Urinary bladder (tissue), 4 donors: ENCODE measurements around the gene CYBA. TPM values are rescaled to one million over a fixed set of nuclear protein-coding genes. Genes with fewer than 3 reads are reported as not detected.
"Not testable (repeated sequence)": the region's sequence is repeated elsewhere in the genome, so short reads cannot be mapped to it uniquely, and the experiment has no call there.

Experiments used
- DNase-seq: peaks from one replicate; pipeline ENCODE4 v3.0.0-alpha.2; 2015; ENCODE audit errors: extremely low spot score
- H3K27ac ChIP-seq: one replicate; pipeline ENCODE4 v1.5.1; 2013; ENCODE audit warnings: low read depth, mild to moderate bottlenecking, moderate library complexity
- H3K36me3 ChIP-seq: one replicate; pipeline ENCODE4 v1.6.1; 2013; ENCODE audit warnings: mild to moderate bottlenecking, moderate library complexity; ENCODE audit not compliant: insufficient read depth
- H3K4me1 ChIP-seq: one replicate; pipeline ENCODE4 v1.6.1; 2013; ENCODE audit warnings: mild to moderate bottlenecking, moderate library complexity; ENCODE audit not compliant: insufficient read depth
- H3K4me3 ChIP-seq: one replicate; pipeline ENCODE4 v1.5.1; 2013; ENCODE audit warnings: low read depth, low read length
- WGBS: extraction: QIAGEN DNeasy Blood & Tissue Kit; methylation state at CpG from one replicate; pipeline ENCODE4 v1.1.7; 2013; 5-methylcytosine and 5-hydroxymethylcytosine counted together
- polyA plus RNA-seq: library from polyadenylated mRNA; stranded (reverse); fragments of 200-250 nt; gene quantifications from one replicate; pipeline ENCODE4 v1.2.3, GENCODE V29; 2013
- total RNA-seq: library from RNA; depleted of rRNA; stranded (reverse); fragments of >200 nt; gene quantifications from one replicate; pipeline ENCODE4 v1.2.3, GENCODE V29; 2014
- donor health status: healthy with polysubstance abuse.
- donor health status: healthy.

Gene CYBA
- total and polyA plus RNA-seq, 2 donors, result 90.4 to 145 TPM

DNA sequence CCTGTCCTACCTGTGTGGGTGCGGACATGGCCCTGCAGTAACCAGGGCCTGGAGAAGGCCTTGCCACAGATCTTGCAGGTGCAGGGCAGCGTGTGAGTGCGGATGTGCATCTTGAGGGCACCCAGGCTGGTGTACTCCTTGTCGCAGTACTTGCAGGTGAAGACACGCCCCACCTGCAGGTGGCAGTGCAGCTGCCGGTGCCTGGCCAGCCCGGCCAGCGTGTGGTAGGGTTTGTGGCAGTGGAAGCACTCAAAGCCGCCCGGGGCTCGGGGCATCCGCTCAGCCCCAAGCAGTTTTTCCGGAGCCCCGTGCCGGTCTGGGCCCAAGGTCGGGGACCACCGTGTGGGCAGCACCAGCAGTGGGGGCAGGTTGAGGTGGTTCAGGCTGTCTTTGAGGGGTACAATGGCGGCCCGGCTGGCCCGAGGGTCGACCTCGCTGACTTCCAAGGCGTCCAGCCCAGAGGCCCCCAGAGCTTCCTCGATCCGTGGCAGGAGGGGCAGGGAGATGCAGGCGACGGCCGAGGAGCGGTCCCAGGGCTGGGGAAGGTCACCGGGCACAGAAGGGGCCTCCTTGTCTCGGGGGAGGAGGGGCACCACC, 30.3 kb upstream of the CYBA start:
- DNase-seq, result no peak
- Histone ChIP-seq H3K4me3 (no peak overlapping the region), H3K27ac (no peak overlapping the region), H3K36me3 (no peaks in the 10 kb centered on the region), H3K4me1 (no peaks in the 10 kb centered on the region)
- 56% methylated on average over 31 of the region's 31 CpGs for WGBS

DNA sequence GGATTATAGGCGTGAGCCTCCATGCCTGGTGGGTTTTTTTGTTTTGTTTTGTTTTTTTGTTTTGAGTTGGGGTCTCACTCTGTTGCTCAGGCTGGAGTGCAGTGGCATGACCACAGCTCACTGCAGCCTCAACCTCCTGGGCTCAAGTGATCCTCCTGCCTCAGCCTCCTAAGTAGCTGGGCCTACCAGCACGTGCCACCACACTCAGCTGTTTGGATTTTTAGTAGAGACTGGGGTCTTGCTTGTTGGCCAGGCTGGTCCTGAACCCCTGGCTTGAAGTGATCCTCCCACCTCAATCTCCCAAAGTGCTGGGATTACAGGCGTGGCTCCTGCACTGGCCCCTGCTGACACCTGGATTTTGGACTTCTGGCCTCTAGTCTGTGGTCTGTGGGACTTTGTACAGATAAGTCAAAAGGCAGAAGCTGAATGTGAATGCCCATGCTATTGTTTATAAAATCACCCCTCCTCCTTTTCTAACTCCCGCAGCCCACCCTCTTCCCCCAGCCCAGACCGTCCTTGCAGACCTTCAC, 29.8 kb upstream of the CYBA start:
- H3K4me1 ChIP-seq, result no peaks in the 10 kb centered on the region
- no peak for DNase-seq
- 79% methylated on average over 5 of the region's 5 CpGs for WGBS
- H3K4me3 ChIP-seq, result no peak overlapping the region
- H3K27ac ChIP-seq, result no peak overlapping the region
- H3K36me3 ChIP-seq, result no peaks in the 10 kb centered on the region

DNA sequence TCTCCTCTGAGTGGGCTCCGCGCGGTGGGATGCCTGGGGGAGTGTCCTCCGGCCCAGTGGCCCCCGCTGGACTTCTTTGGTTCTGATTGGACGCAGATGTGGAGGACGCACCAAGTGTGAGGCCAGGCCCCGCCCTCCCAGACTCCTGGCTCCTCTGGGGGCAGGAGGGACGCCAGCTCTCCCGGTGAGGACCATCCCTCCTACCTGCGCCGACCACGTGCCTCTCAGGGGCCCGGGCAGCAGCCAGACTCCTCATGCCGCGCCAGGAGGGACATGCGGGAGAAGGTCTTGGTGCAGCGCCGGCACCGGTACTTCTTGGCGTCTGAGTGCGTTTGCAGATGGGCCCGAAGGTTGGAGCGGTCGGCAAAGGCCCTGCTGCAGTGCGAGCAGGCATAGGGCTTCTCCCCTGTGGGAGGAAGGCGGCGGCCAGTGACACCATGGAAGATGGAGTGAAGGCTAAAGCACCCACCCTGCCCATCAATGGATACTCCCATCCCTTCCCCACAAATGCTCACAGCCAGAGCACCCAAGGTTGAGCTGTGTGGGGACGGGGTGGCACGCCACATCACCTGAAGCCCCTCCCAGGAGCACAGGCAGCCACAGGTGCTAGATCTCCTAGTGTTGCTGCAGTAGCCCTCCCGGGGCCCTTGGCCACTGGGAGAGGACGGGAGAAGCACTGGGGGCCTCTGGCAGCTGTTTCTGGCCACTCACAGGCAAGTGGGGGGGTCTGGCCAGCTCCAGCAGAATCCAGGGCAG, 27.5 kb upstream of the CYBA start:
- H3K27ac ChIP-seq, result no peak overlapping the region
- no peak for DNase-seq
- H3K36me3 ChIP-seq, result no peaks in the 10 kb centered on the region
- no peaks in the 10 kb centered on the region for H3K4me1 ChIP-seq
- H3K4me3 ChIP-seq, result no peak overlapping the region
- 65% methylated on average over 32 of the region's 32 CpGs for WGBS

DNA sequence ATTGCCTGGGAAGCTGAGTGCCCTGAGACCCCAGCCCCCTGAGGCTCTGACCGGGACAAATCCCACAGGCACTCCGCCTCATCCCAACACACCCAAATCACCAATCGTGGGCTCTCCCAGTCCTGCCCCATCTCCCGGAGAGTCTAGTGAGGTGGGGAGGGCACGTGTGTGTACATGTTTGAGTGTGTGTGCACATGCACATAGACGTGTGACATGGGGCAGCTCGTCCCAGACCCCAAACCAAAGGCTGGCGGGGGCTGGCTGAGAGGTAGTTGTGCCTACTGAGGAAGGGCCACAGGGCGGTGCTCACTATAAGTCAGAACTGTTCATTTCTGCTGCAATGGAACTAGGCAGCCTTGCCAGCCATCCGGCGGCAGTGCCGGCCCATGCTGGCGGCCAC, 26.9 kb upstream of the CYBA start:
- WGBS, result 75% methylated on average over 13 of the region's 13 CpGs
- H3K36me3 ChIP-seq, result no peaks in the 10 kb centered on the region
- no peak overlapping the region for H3K27ac ChIP-seq
- H3K4me1 ChIP-seq, result no peaks in the 10 kb centered on the region
- no peak for DNase-seq
- H3K4me3 ChIP-seq, result no peak overlapping the region

DNA sequence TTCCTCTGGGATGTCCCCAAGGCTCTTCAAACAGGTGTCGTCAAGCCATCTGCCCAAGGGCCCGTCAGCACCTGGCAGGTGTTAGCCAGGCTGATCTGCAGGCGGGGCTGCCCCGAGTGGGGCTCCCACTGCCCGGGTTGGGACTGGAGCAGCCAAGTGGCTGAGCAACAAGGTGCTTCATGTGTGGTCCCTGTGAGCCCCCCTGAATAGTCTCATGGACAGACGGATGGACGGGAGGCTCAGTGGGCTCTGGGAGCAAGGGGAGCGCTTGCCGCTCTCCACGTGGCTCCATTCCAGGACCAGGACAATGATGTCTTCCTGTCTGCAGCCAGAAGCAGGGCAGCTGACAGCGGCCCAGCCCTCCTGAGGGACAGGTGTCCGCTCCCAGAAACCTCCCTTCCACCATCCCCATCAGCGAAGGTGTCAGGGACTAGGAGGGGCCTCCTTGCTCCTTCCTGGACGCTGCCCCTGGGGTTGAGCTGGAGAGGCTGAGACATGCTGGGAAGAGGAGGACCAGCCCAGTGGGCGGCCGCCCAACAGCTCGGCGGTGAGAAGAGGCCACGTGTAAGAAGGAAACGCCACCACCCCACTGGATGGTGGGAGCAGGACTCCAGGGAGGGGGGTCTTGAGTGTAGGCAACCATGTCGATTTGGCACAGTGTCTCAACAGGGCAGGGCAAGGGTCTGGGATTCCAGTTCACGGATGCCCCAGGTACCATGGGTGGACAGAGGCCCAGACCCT, 25.8 kb upstream of the CYBA start:
- no peaks in the 10 kb centered on the region for H3K4me1 ChIP-seq
- WGBS, result 83% methylated on average over 22 of the region's 22 CpGs
- no peak overlapping the region for H3K4me3 ChIP-seq
- H3K36me3 ChIP-seq, result no peaks in the 10 kb centered on the region
- DNase-seq, result no peak
- H3K27ac ChIP-seq, result no peak overlapping the region

DNA sequence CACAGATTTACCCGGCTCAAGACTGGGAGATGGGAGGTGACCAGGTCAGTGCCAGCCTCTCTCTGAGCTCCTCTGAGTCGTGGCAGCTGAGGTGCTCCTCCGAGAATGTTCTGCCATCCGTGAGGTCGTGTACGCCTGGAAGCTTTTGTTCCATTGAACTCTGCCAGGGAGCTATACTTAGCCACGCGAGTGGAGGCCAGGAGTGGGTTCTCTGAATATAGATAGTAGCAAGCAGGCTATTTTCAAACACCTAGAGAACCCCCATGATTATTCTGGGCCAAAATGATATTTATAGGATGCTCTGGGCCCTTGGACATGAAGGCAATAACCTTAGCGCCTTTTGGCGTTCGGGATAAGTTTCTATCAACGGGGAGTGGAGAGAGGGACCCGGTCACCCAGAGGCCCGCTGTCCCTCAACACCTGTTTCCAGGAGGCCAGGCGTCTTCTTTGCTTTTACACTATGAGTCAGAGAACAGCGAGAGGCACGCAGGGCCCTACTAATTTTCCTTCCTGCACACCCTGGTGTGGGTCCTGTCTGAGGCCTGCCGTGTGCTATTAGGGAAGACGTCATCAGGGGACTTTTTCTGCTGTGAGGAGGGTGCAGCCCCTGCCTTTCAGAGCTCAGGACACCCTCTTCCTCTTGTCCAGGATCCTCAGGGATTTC, 23.0 kb upstream of the CYBA start:
- no peak for DNase-seq
- Histone ChIP-seq H3K4me3 (no peak overlapping the region), H3K36me3 (no peaks in the 10 kb centered on the region), H3K4me1 (no peaks in the 10 kb centered on the region), H3K27ac (no peak overlapping the region)
- 92% methylated on average over 19 of the region's 19 CpGs for WGBS

DNA sequence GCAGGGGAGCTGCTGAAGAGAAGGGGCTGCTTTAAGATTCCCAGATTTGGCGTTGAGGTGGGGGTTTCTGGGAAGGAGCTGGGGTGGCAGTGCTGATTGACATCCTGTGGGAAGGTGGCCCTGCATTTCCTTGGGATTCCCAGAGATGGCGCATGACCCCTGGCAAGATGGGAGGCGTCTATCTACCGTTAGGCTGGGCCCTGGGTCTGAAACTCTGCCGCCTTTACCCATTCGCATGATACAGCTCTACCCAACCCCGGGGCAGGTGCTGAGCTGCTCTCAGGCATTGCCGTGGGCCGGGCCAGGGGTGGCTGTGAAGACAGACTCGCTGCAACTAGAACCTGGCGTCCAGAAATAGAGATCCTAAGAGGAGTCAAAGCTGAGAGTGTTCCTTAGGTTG, 21.9 kb upstream of the CYBA start:
- no peak overlapping the region for H3K27ac ChIP-seq
- DNase-seq, result no peak
- H3K4me3 ChIP-seq, result no peak overlapping the region
- H3K4me1 ChIP-seq, result no peaks in the 10 kb centered on the region
- WGBS, result 63% methylated on average over 11 of the region's 11 CpGs
- H3K36me3 ChIP-seq, result no peaks in the 10 kb centered on the region

DNA sequence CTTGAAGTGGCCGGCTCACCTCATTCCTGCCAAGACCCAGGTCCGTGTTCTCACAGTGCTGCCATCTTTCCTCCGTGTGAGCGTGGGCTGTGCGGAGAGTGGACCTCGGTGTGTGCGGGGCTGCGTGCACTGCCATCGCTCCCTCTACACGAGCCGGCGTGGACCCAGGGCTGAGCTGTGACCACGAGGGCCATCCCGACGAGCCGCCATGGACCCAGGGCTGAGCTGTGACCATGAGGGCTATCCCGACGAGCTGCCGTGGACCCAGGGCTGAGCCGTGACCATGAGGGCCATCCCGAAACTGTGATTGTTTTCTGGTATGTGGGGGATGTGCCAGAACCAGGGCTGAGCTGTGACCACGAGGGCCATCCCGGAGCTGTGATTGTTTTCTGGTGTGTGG, 21.0 kb upstream of the CYBA start:
- Histone ChIP-seq H3K4me3 (no peak overlapping the region), H3K27ac (no peak overlapping the region), H3K36me3 (no peaks in the 10 kb centered on the region), H3K4me1 (no peaks in the 10 kb centered on the region)
- DNase-seq, result no peak
- 91% methylated on average over 23 of the region's 23 CpGs for WGBS

DNA sequence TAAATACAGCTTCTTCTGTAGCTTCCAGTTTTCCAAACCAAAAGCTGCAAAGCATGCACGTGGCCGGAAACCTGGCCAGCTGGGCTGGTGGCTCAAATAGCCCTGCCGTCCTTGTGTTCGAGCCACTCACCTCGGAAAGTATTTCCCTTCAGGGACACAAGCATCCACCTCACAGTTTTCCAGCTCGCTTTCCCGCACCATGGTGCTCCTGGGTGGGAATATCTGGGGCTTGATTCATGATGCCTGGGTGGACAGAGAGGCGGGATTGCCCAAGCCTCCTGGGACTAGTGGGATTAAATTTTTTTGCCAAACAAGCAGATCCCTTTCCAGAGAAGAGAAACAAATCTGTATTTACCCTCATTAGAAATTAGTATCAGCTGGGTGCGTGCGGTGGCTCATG, 19.1 kb upstream of the CYBA start:
- WGBS, result 76% methylated on average over 10 of the region's 10 CpGs
- H3K4me3 ChIP-seq, result no peak overlapping the region
- no peak for DNase-seq

DNA sequence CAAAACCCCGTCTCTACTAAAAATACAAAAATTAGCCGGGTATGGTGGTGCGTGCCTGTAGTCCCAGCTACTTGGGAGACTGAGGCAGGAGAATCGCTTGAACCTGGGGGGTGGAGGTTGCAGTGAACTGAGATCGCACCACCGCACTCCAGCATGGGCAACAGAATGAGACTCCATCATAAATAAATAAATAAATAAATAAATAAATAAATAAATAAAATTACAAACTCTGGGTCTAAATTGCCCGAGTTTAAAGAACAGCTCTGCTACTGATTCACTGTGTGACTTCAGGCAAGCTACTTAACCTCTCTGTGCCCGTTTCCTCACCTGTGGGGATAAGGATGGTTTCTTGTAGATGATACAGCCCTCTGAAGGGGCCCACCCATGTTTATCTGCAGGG, 18.6 kb upstream of the CYBA start:
- H3K4me1 ChIP-seq, DNase-seq, H3K27ac ChIP-seq, H3K36me3 ChIP-seq, H3K4me3 ChIP-seq: not testable (repeated sequence)
- 94% methylated on average over 8 of the region's 8 CpGs for WGBS

More for the DNA sequence above, 19.1 kb upstream of the CYBA start:
- Histone ChIP-seq H3K36me3 (no peaks in the 10 kb centered on the region), H3K4me1 (no peaks in the 10 kb centered on the region), H3K27ac (no peak overlapping the region)

DNA sequence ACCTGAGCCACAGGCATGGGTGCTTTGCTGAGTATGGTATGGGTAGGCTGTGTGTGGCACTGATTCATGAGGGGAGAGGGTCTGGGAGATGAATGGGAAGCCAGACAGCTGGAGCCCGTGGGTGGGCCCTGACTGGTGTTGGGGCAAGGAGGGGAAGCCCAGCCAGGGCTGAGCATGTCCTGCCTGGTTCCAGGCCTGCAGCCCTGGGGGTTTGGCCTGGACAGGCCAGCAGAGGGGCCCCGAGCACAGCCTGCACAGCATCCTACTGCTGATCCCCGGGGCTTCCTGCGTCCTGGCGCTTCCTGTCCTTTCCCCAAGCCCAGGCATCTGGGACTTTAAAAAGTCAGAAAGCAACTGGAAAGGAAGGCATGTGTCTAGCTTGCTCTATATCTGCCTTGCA, 16.6 kb upstream of the CYBA start:
- Histone ChIP-seq H3K27ac (no peak overlapping the region), H3K4me3 (no peak overlapping the region), H3K36me3 (no peaks in the 10 kb centered on the region), H3K4me1 (no peaks in the 10 kb centered on the region)
- WGBS, result 65% methylated on average over 5 of the region's 5 CpGs
- DNase-seq, result no peak

DNA sequence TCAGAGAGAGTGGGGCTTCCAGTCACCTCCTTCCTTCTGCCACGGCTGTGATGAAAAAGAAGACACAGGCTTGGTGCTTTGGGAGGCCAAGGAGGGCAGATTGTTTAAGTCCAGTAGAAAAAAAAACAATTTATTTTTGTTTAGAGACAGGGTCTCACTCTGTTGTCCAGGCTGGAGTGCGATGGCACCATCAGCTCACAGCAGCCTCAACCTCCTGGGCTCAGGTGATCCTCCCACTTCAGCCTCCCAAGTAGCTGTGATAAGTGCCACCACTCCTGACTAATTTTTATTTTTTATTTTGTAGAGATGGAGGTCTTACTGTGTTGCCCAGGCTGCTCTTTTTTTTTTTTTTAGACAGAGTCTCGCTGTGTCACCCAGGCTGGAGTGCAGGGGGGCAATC, 14.7 kb upstream of the CYBA start:
- 94% methylated on average over 3 of the region's 3 CpGs for WGBS
- H3K4me1 ChIP-seq, result no peaks in the 10 kb centered on the region
- no peaks in the 10 kb centered on the region for H3K36me3 ChIP-seq
- no peak overlapping the region for H3K4me3 ChIP-seq
- H3K27ac ChIP-seq, result no peak overlapping the region
- DNase-seq, result no peak

DNA sequence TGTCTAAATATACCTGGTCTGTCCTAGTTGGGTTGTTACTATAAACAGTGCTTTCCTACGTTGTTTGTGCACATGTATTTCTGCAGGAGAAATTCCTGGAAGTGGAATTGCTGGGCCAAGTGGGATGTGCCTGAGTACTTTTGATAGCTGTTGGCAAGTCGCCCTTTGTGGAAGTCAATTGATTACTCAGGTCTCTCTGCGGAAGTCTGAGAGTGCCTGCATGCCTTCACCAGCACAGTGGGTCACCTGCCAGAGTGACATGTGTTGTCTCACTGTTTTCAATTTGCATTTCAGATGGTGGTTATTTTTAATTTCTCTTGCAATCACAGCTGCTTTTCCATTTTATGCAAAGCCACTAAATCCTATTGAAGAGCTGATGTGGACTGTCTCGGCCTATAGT, 14.3 kb upstream of the CYBA start:
- Histone ChIP-seq H3K4me3 (no peak overlapping the region), H3K36me3 (no peaks in the 10 kb centered on the region), H3K4me1 (no peaks in the 10 kb centered on the region), H3K27ac (no peak overlapping the region)
- 78% methylated on average over 4 of the region's 4 CpGs for WGBS
- DNase-seq, result no peak
